Measurements from ENCODE around the gene GANC. TPM values are rescaled to one million over a fixed set of nuclear protein-coding genes. Genes with fewer than 3 reads are reported as not detected.

GANC gene
- total RNA-seq, 4 donors from 2014 or later, result 24.3 to 35.5 (median 34.2) TPM

- TF ChIP-seq EP300 (IDR thresholded peaks at IDR 0.05), result no peak
- TF ChIP-seq, protein P1, sequence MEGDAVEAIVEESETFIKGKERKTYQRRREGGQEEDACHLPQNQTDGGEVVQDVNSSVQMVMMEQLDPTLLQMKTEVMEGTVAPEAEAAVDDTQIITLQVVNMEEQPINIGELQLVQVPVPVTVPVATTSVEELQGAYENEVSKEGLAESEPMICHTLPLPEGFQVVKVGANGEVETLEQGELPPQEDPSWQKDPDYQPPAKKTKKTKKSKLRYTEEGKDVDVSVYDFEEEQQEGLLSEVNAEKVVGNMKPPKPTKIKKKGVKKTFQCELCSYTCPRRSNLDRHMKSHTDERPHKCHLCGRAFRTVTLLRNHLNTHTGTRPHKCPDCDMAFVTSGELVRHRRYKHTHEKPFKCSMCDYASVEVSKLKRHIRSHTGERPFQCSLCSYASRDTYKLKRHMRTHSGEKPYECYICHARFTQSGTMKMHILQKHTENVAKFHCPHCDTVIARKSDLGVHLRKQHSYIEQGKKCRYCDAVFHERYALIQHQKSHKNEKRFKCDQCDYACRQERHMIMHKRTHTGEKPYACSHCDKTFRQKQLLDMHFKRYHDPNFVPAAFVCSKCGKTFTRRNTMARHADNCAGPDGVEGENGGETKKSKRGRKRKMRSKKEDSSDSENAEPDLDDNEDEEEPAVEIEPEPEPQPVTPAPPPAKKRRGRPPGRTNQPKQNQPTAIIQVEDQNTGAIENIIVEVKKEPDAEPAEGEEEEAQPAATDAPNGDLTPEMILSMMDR (IDR thresholded peaks at IDR 0.05), result no peak
- no peak for TF ChIP-seq POLR2A (IDR thresholded peaks at IDR 0.05)
- no peak for DNase-seq (ENCODE audit: low spot score in 2 of 2)
- H3K4me1 ChIP-seq, result peaks cover 0 to 22% (median 4%) of the 10 kb centered on the region in 4 donors
- 69 to 71% methylated on average over 5 of the region's 5 CpGs for WGBS, 2 donors
- no peaks in the 10 kb centered on the region for H3K9me3 ChIP-seq
- H3K27me3 ChIP-seq, result no peaks in the 10 kb centered on the region
- peaks cover 0 to 86% (median 24%) of the 10 kb centered on the region in 3 donors for H3K36me3 ChIP-seq
- no peak overlapping the region for H3K27ac ChIP-seq
- H3K4me3 ChIP-seq, result no peak overlapping the region
These were observed 8.2 kb upstream of the GANC start for GRCh38 chr15:42264795-42265194.

GRCh38 chr15:42267286-42267685, 5.7 kb upstream of the GANC start:
- no peaks in the 10 kb centered on the region for H3K9me3 ChIP-seq
- H3K36me3 ChIP-seq, result peaks cover 0 to 61% (median 16%) of the 10 kb centered on the region in 3 donors
- no peaks in the 10 kb centered on the region for H3K27me3 ChIP-seq
- H3K4me1 ChIP-seq, result peaks cover 0 to 46% (median 15%) of the 10 kb centered on the region in 4 donors
- TF ChIP-seq EP300 (IDR thresholded peaks at IDR 0.05) (no peak), POLR2A (IDR thresholded peaks at IDR 0.05) (no peak)
- TF ChIP-seq, protein P1 (IDR thresholded peaks at IDR 0.05), result no peak
- H3K4me3 ChIP-seq, result no peak overlapping the region
- DNase-seq (ENCODE audit: low spot score in 2 of 2), result no peak
- H3K27ac ChIP-seq, result no peak overlapping the region

- no peak for DNase-seq (ENCODE audit: low spot score in 2 of 2)
- peaks cover 0 to 28% (median 6%) of the 10 kb centered on the region in 3 donors for H3K36me3 ChIP-seq
- peak overlapping the region in 2 of 4 donors; percentile 65 to 99 for H3K27ac ChIP-seq
- no peaks in the 10 kb centered on the region for H3K9me3 ChIP-seq
- TF ChIP-seq EP300 (IDR thresholded peaks at IDR 0.05), result no peak
- TF ChIP-seq, protein P1 (IDR thresholded peaks at IDR 0.05), result no peak
- TF ChIP-seq POLR2A (IDR thresholded peaks at IDR 0.05), result no peak
- peaks cover 0 to 62% (median 28%) of the 10 kb centered on the region in 4 donors for H3K4me1 ChIP-seq
- 42 to 78% methylated on average over 1 to 2 of the region's 2 CpGs for WGBS, 2 donors
- no peaks in the 10 kb centered on the region for H3K27me3 ChIP-seq
- no peak overlapping the region for H3K4me3 ChIP-seq
These were observed 2.5 kb upstream of the GANC start for GRCh38 chr15:42270551-42270950.

GRCh38 chr15:42270996-42271395, 2.0 kb upstream of the GANC start:
- Histone ChIP-seq H3K27ac (peak overlapping the region in 2 of 4 donors; percentile 65 to 99), H3K4me1 (peaks cover 0 to 66% (median 32%) of the 10 kb centered on the region in 4 donors), H3K4me3 (no peak overlapping the region), H3K27me3 (no peaks in the 10 kb centered on the region), H3K9me3 (no peaks in the 10 kb centered on the region), H3K36me3 (peaks cover 0 to 24% (median 2%) of the 10 kb centered on the region in 3 donors)
- no peak for TF ChIP-seq POLR2A (IDR thresholded peaks at IDR 0.05)
- WGBS, 2 donors, result 33 to 36% methylated on average over 5 of the region's 5 CpGs
- DNase-seq (ENCODE audit: low spot score in 2 of 2), result no peak

GRCh38 chr15:42273900-42274701, 1.1 kb downstream of the GANC start:
- no peaks in the 10 kb centered on the region for H3K27me3 ChIP-seq
- H3K4me1 ChIP-seq, result peaks cover 0 to 57% (median 29%) of the 10 kb centered on the region in 4 donors
- H3K36me3 ChIP-seq, result peaks cover 0 to 9% (median 0%) of the 10 kb centered on the region in 3 donors
- H3K9me3 ChIP-seq, result no peaks in the 10 kb centered on the region
- peak overlapping the region; percentile 49 to 85 (median 74) for H3K4me3 ChIP-seq
- peak; percentile 43 to 54 for DNase-seq (ENCODE audit: low spot score in 2 of 2)
- WGBS, 2 donors, result 3 to 5% methylated on average over 26 to 27 of the region's 27 CpGs
- TF ChIP-seq POLR2A (IDR thresholded peaks at IDR 0.05), result no peak
- TF ChIP-seq, protein P1 (IDR thresholded peaks at IDR 0.05), result no peak
- no peak for TF ChIP-seq EP300 (IDR thresholded peaks at IDR 0.05)
- H3K27ac ChIP-seq, result peak overlapping the region; percentile 89 to 99 (median 94)
